Kidney (tissue), 14 donors: ENCODE measurements around the gene CORO2B. TPM values are rescaled to one million over a fixed set of nuclear protein-coding genes. Genes with fewer than 3 reads are reported as not detected.

ENCODE experiments used
- DNase-seq, 5 donors: peaks; one replicate each; pipeline ENCODE4 v3.0.0-alpha.2; 2013 to 2020
- FAIRE-seq: peaks from 2 replicates; lab custom pipeline; 2012; peaks lifted over from hg19 to GRCh38; lab: Jason Lieb, UNC
- H3K27ac ChIP-seq, 2 donors: one replicate each; pipeline ENCODE4 v1.7.0; 2013; ENCODE audit warnings: low read depth in 2 of 2, low read length in 2 of 2, inconsistent platforms in 1 of 2
- H3K27me3 ChIP-seq: one replicate; pipeline ENCODE4 v1.7.1; 2013; ENCODE audit warnings: low read length, inconsistent platforms; ENCODE audit not compliant: control insufficient read depth, insufficient read depth
- H3K36me3 ChIP-seq, 3 donors: one replicate each; pipeline versions ENCODE4 v1.7.0 to v1.7.1; 2013; ENCODE audit warnings: low read length in 3 of 3, control low read depth in 1 of 3, inconsistent platforms in 1 of 3; ENCODE audit not compliant: insufficient read depth in 3 of 3, control insufficient read depth in 2 of 3
- H3K4me1 ChIP-seq, 3 donors: one replicate each; pipeline versions ENCODE4 v1.7.0 to v1.7.1; 2013; ENCODE audit warnings: low read length in 3 of 3, inconsistent platforms in 1 of 3, low read depth in 1 of 3; ENCODE audit not compliant: control insufficient read depth in 2 of 3, insufficient read depth in 2 of 3
- H3K4me3 ChIP-seq, 3 donors: one replicate each; pipeline versions ENCODE4 v1.7.0 to v1.8.1; 2013; ENCODE audit warnings: low read length in 3 of 3, control low read depth in 1 of 3, inconsistent platforms in 1 of 3
- H3K9ac ChIP-seq, 3 donors: one replicate each; pipeline versions ENCODE4 v1.7.0 to v1.7.1; 2013; ENCODE audit warnings: low read length in 3 of 3, control low read depth in 1 of 3, inconsistent platforms in 1 of 3
- H3K9me3 ChIP-seq, 3 donors: one replicate each; pipeline versions ENCODE4 v1.7.0 to v1.7.1; 2013; ENCODE audit warnings: low read length in 3 of 3, control low read depth in 1 of 3, inconsistent platforms in 1 of 3; ENCODE audit not compliant: control insufficient read depth in 2 of 3, insufficient read depth in 1 of 3
- intact Hi-C: fragments of 100-400 bp; cut with DNase I; formaldehyde crosslinking; loops from one replicate; pipeline ENCODE4 v1.11.1; 2022
- polyA plus RNA-seq: library from polyadenylated mRNA; stranded (reverse); fragments of 350-450 nt; fragmentation: Illumina TruSeq; extraction: RNeasy Lipid Tissue Mini Kit (QIAGEN cat#74804); gene quantifications from one replicate; pipeline ENCODE4 v1.2.3, GENCODE V29; 2014; ENCODE audit warnings: low read depth, low replicate concordance; ENCODE audit not compliant: insufficient read depth
- total RNA-seq: library from RNA; stranded (reverse); fragmentation: NEBNext Ultra II Directional; extraction: Animal tissue kit (Norgen Biotek cat#: 25700); gene quantifications from one replicate; pipeline ENCODE4 v1.2.1, GENCODE V29; 2021
- TF ChIP-seq, protein P1 (sequence below): IDR thresholded peaks from 3 replicates; pipeline ENCODE4 v1.5.1; 2012; ENCODE audit warnings: mild to moderate bottlenecking, moderate library complexity, borderline replicate concordance; ENCODE audit not compliant: insufficient read depth; ENCODE audit errors: extremely low read depth
- donor health status: control.
- donor health status: control.
- donor health status: control.
- donor health status: control.
- donor health status: control.
- donor health status: DM: yes; HTN: yes; CAD: no.
- donor health status: Normal renal cell carcinoma (clear cell type).

The CORO2B gene
- total and polyA plus RNA-seq, 2 donors from 2014 or later: 7.9 to 9.0 TPM

GRCh38 chr15:68586274-68586961 lies 7.6 kb downstream of the CORO2B start:
- DNase-seq (no peak), FAIRE-seq (no peak)
- H3K4me3 ChIP-seq: no peak overlapping the region
- H3K4me1 ChIP-seq: peaks cover 0 to 9% (median 0%) of the 10 kb centered on the region in 3 donors
- no peaks in the 10 kb centered on the region for H3K9me3 ChIP-seq
- TF ChIP-seq, protein P1, sequence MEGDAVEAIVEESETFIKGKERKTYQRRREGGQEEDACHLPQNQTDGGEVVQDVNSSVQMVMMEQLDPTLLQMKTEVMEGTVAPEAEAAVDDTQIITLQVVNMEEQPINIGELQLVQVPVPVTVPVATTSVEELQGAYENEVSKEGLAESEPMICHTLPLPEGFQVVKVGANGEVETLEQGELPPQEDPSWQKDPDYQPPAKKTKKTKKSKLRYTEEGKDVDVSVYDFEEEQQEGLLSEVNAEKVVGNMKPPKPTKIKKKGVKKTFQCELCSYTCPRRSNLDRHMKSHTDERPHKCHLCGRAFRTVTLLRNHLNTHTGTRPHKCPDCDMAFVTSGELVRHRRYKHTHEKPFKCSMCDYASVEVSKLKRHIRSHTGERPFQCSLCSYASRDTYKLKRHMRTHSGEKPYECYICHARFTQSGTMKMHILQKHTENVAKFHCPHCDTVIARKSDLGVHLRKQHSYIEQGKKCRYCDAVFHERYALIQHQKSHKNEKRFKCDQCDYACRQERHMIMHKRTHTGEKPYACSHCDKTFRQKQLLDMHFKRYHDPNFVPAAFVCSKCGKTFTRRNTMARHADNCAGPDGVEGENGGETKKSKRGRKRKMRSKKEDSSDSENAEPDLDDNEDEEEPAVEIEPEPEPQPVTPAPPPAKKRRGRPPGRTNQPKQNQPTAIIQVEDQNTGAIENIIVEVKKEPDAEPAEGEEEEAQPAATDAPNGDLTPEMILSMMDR: no peak
- no peak overlapping the region for H3K9ac ChIP-seq
- no peaks in the 10 kb centered on the region for H3K27me3 ChIP-seq
- no peaks in the 10 kb centered on the region for H3K36me3 ChIP-seq
- intact Hi-C loops: no loop called here
- H3K27ac ChIP-seq: no peak overlapping the region

DNA sequence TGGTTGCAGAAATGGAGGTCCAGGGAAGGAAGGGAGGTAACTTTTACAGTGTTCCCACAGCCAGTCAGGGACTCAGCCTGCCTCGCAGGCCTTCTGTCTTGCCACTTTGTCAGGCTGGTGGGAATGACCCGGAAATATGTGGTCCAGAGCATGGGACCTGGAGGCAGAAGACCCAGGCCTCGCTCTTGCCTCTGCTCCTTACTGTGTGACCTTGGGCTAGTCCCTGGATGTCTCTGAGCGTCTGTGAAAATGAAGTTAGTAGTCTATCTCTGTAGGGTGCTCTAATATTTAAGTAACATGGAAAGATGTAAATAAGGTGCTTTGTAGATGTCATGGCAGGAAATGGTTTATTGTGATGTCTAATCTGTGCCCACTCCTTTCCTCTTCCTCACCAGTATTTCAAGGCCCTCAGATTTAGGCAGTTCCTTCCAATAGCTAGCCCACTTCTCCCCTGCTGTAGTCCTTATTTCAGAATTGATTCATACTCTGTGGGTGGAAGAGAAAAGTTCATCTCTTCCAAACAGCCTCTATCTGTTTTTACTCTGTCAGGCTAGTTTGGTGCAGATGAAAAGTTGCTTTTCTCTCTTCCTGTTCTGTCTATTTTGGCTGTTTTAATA lies 9.1 kb downstream of the CORO2B start:
- FAIRE-seq: no peak
- no peak for DNase-seq
- no peaks in the 10 kb centered on the region for H3K9me3 ChIP-seq
- H3K36me3 ChIP-seq: no peaks in the 10 kb centered on the region
- H3K4me1 ChIP-seq: peaks cover 0 to 7% (median 0%) of the 10 kb centered on the region in 3 donors
- no peaks in the 10 kb centered on the region for H3K27me3 ChIP-seq
- no peak overlapping the region for H3K4me3 ChIP-seq
- intact Hi-C loops: no loop called here
- no peak overlapping the region for H3K27ac ChIP-seq
- TF ChIP-seq, protein P1: no peak
- H3K9ac ChIP-seq: no peak overlapping the region

DNA sequence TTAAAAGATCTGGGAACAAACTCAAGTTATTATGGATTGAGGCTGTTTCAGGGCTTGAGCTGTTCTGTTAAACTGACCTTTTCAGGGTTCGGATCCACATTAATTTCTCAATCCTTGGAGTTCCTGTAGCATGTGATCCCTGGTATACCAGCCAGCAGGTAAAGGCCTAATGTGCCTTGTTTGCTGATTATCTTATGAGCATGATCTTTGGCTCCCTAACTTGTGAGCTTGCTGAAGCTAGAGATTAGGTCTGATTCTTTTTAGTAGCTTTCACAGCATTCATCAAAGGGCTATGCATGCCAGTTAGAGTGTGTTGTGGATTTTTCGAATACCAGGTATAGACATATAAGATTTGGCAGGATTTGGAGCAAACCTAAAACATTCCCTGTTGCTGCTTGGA lies 10.3 kb downstream of the CORO2B start:
- Histone ChIP-seq H3K27me3 (no peaks in the 10 kb centered on the region), H3K4me1 (peaks cover 0 to 4% (median 0%) of the 10 kb centered on the region in 3 donors), H3K27ac (no peak overlapping the region), H3K36me3 (no peaks in the 10 kb centered on the region), H3K9ac (no peak overlapping the region), H3K9me3 (no peaks in the 10 kb centered on the region), H3K4me3 (no peak overlapping the region)
- FAIRE-seq: no peak
- intact Hi-C loops: no loop called here
- no peak for DNase-seq
- TF ChIP-seq, protein P1: no peak
